Measurements from ENCODE around the gene SSTR5. TPM values are rescaled to one million over a fixed set of nuclear protein-coding genes. Genes with fewer than 3 reads are reported as not detected.

The SSTR5 gene
- total and polyA plus RNA-seq, 2 of the 4 experiments (the other 2 are of a cell fraction): not detected

DNA sequence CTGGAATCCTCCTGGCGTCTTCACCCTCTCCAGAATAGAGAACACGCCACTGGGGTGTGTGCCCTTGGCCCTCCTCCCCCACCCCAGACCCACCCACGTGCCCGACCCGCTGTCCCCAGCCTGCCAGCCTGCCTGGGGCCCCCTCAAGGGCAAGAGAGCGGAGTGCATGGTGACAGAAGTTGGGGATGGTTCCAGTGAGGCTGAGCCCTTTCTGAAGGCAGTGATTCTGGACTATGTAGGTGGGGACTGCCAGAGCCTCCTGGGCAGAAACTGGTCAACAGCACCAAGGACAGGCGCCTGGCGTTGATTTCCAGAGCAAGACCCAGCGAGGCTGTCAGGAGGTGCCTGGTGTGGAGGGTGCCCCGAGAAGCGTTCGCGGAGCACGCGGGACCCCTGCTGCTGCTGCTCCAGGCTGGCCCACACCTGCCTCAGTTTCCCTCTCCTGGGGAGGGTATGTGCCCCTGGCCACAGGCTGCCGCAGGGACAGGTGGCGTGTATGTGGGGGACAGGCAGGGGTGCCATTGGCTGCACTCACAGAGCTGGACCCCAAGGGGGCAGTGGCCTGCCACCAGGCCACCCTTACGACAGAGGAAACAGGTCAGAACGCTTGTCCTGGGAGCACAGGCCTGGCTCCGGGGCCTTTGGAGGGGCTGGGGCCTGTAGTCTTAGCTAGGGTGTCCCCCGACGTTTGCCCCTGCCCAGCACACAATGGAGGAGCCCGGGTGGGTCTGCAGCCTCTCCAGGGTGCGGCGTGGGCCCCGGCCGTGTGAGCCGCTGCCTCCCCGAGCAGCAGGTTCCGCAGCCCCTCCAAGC is 1.2 kb downstream of the SSTR5 start (continued):
- no peak for TF ChIP-seq MAZ (IDR thresholded peaks at IDR 0.05; ENCODE audit: borderline replicate concordance, low read depth, low read length)

DNA sequence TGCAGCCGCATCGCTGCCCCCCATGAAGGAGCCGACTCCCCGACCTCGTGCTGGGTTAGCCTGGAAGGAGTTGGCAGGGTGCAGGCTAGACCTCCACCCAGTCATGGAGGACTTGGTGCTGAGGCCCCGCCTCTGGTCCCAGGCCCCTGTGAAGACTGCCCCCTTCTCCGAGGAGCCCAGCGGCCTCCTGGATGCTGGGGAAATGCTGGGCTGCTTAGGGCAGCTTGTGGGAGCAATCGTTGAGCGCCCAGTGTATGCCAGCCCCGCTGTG is 1.8 kb downstream of the SSTR5 start:
- H3K9ac ChIP-seq (ENCODE audit: low read depth, low read length): no peak overlapping the region
- H4K5ac ChIP-seq (ENCODE audit: low read depth, low read length): no peak overlapping the region
- H3K14ac ChIP-seq (replicated peaks; ENCODE audit: low read depth, low read length): no peak overlapping the region
- H3K18ac ChIP-seq (ENCODE audit: low read depth, low read length): no peak overlapping the region
- DNase-seq (no peak), ATAC-seq (ENCODE audit: low read depth) (no peak)
- no peak overlapping the region for H2AK5ac ChIP-seq (ENCODE audit: low read depth, low read length)
- CTCF ChIA-PET: no interaction called here
- H3K36me3 ChIP-seq (ENCODE audit: control insufficient read depth, insufficient read depth, low read length): no peaks in the 10 kb centered on the region
- no peaks in the 10 kb centered on the region for H3K9me1 ChIP-seq (ENCODE audit: insufficient read depth, low read length)
- no peak overlapping the region for H4K8ac ChIP-seq (ENCODE audit: low read depth in 2 of 2, low read length in 2 of 2)
- POLR2A ChIA-PET (ENCODE audit: unreplicated experiment): no interaction called here
- no peak overlapping the region for H2BK15ac ChIP-seq (ENCODE audit: low read depth, low read length)
- in situ Hi-C loops (cut with MboI; ENCODE audit: low sequenced_read_pairs): loop anchor here (25.0 kb wide), 1 partner anchor 362 kb away; the partner anchor contains the start of genes ANTKMT, FBXL16 and METRN
- H3K27me3 ChIP-seq (ENCODE audit: control insufficient read depth, insufficient read depth, low read length): peaks cover 56% of the 10 kb centered on the region
- no peak overlapping the region for H3K27ac ChIP-seq (ENCODE audit: insufficient read depth, low read length)
- H3K9me3 ChIP-seq (ENCODE audit: control insufficient read depth, insufficient read depth, low read length): no peaks in the 10 kb centered on the region
- no peak overlapping the region for H3K4me3 ChIP-seq (ENCODE audit: insufficient read depth, low read depth, low read length)
- dilution Hi-C loops (cut with HindIII; ENCODE audit: low sequenced_read_pairs, unreplicated experiment): no loop called here
- H2BK120ac ChIP-seq (ENCODE audit: low read depth, low read length): no peak overlapping the region
- TF ChIP-seq SMC3 (IDR thresholded peaks at IDR 0.05; ENCODE audit: low read depth, low read length) (no peak), BHLHE40 (IDR thresholded peaks at IDR 0.05; ENCODE audit: low read depth, low read length) (no peak), NFE2L2 (IDR thresholded peaks at IDR 0.05; ENCODE audit: low read depth, low read length) (no peak), CEBPB (IDR thresholded peaks at IDR 0.05; ENCODE audit: low read depth, low read length) (no peak), RCOR1 (IDR thresholded peaks at IDR 0.05; ENCODE audit: insufficient replicate concordance, low read length) (no peak), MAZ (IDR thresholded peaks at IDR 0.05; ENCODE audit: borderline replicate concordance, low read depth, low read length) (no peak), MAFK (IDR thresholded peaks at IDR 0.05; ENCODE audit: low read depth, low read length) (no peak), FOS (IDR thresholded peaks at IDR 0.05; ENCODE audit: low read depth, low read length) (no peak)
- TF ChIP-seq, protein P1, sequence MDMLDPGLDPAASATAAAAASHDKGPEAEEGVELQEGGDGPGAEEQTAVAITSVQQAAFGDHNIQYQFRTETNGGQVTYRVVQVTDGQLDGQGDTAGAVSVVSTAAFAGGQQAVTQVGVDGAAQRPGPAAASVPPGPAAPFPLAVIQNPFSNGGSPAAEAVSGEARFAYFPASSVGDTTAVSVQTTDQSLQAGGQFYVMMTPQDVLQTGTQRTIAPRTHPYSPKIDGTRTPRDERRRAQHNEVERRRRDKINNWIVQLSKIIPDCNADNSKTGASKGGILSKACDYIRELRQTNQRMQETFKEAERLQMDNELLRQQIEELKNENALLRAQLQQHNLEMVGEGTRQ (IDR thresholded peaks at IDR 0.05; ENCODE audit: low read depth, low read length): no peak
- H3K23ac ChIP-seq (ENCODE audit: low read depth, low read length): no peak overlapping the region
- H3K79me1 ChIP-seq (ENCODE audit: low read depth in 1 of 2, low read length in 2 of 2): no peaks in the 10 kb centered on the region
- BruUV-seq (replicated peaks): no TSS peak
- no peak overlapping the region for H2AFZ ChIP-seq (replicated peaks; ENCODE audit: low read length, poor library complexity)
- H4K20me1 ChIP-seq (ENCODE audit: insufficient read depth, low read length): no peaks in the 10 kb centered on the region
- intact Hi-C loops (cut with micrococcal nuclease): no loop called here
- no peak overlapping the region for H2BK5ac ChIP-seq (ENCODE audit: low read depth, low read length, poor library complexity, severe bottlenecking)
- no peak overlapping the region for H3K4ac ChIP-seq (ENCODE audit: low read depth, low read length)
- 20% methylated on average over 5 of the region's 11 CpGs; no CpG with 5 or more reads in 1 of the 2 experiments for WGBS, 2 experiments (ENCODE audit: extremely low coverage in 2 of 2, insufficient read length in 1 of 2)
- H2BK20ac ChIP-seq (ENCODE audit: low read depth, low read length): no peak overlapping the region
- H3K56ac ChIP-seq (ENCODE audit: extremely low read depth, insufficient read depth, low read length): no peak overlapping the region
- H4K91ac ChIP-seq (ENCODE audit: insufficient read depth, low read depth, low read length): no peak overlapping the region
- no peaks in the 10 kb centered on the region for H3K4me1 ChIP-seq (ENCODE audit: control insufficient read depth, insufficient read depth, low read length)
- no peak overlapping the region for H3K4me2 ChIP-seq (ENCODE audit: low read depth, low read length)
- H2AK9ac ChIP-seq (replicated peaks; ENCODE audit: low read depth, low read length, poor library complexity): no peak overlapping the region

Data from IMR-90 (cell line).